ENCODE data around the gene CAMK2A. TPM values are rescaled to one million over a fixed set of nuclear protein-coding genes. Genes with fewer than 3 reads are reported as not detected.

The CAMK2A gene
- total RNA-seq, 1 experiment from 2014 or later: 0.13 TPM

DNA sequence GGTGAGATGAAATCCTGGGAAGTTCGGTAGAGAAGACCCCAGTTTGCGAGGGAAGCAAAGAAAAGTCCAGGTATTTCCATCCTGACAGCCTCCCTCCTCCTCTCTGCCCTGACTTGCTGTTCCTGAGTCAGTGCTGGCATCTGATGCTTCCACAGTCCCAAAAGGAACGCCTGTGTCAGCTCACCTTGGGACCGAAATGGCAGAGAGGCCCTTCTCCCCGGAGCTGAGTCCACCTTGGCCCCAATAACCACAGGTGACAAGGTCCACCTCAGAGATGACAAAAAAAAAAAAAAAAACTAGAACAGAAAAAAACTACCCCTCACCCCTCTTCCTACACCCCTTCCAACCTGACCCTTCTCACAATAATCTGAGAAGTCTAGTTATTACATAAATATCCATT lies 68.1 kb downstream of the CAMK2A start:
- Histone ChIP-seq H3K9me2 (ENCODE audit: insufficient read depth) (no peaks in the 10 kb centered on the region), H3F3A (ENCODE audit: insufficient read depth, low read depth) (no peaks in the 10 kb centered on the region), H3K4me3 (no peak overlapping the region), H3K79me2 (ENCODE audit: low read depth) (no peaks in the 10 kb centered on the region), H4K20me1 (ENCODE audit: insufficient read depth) (no peaks in the 10 kb centered on the region), H3K4me2 (no peak overlapping the region), H3K4me1 (replicated peaks; ENCODE audit: insufficient read depth) (no peaks in the 10 kb centered on the region), H3K27me3 (ENCODE audit: insufficient read depth, low read depth) (no peaks in the 10 kb centered on the region), H2AFZ (no peak overlapping the region), H3K27ac (no peak overlapping the region), H3K9me3 (ENCODE audit: insufficient read depth, low read depth) (no peaks in the 10 kb centered on the region), H3K36me3 (ENCODE audit: low read depth) (no peaks in the 10 kb centered on the region)
- TF ChIP-seq, protein P1, sequence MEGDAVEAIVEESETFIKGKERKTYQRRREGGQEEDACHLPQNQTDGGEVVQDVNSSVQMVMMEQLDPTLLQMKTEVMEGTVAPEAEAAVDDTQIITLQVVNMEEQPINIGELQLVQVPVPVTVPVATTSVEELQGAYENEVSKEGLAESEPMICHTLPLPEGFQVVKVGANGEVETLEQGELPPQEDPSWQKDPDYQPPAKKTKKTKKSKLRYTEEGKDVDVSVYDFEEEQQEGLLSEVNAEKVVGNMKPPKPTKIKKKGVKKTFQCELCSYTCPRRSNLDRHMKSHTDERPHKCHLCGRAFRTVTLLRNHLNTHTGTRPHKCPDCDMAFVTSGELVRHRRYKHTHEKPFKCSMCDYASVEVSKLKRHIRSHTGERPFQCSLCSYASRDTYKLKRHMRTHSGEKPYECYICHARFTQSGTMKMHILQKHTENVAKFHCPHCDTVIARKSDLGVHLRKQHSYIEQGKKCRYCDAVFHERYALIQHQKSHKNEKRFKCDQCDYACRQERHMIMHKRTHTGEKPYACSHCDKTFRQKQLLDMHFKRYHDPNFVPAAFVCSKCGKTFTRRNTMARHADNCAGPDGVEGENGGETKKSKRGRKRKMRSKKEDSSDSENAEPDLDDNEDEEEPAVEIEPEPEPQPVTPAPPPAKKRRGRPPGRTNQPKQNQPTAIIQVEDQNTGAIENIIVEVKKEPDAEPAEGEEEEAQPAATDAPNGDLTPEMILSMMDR (conservative IDR thresholded peaks at IDR 0.05): no peak
- TF ChIP-seq EZH2 (IDR thresholded peaks at IDR 0.05; ENCODE audit: low read depth): no peak
- no TSS peak for BruUV-seq (replicated peaks)
- DNase-seq: no peak
- POLR2A ChIA-PET (ENCODE audit: unreplicated experiment): no interaction called here
- CTCF ChIA-PET: no interaction called here
- intact Hi-C loops (cut with micrococcal nuclease; ENCODE audit: unreplicated experiment): no loop called here

- H4K20me1 ChIP-seq (ENCODE audit: insufficient read depth): no peaks in the 10 kb centered on the region
- no peaks in the 10 kb centered on the region for H3F3A ChIP-seq (ENCODE audit: insufficient read depth, low read depth)
- no peak overlapping the region for H3K4me3 ChIP-seq
- ChIA-PET CTCF (interaction anchor here (0.6 to 1.0 kb wide), 2 partner anchors 90 to 383 kb away, joined by 4 to 9 read pairs; no protein-coding TSS in a partner anchor), POLR2A (ENCODE audit: unreplicated experiment) (interaction anchor here (0.6 kb wide), 1 partner anchor 100 kb away, joined by 17 read pairs; no protein-coding TSS in a partner anchor)
- no TSS peak for BruUV-seq (replicated peaks)
- H3K9me3 ChIP-seq (ENCODE audit: insufficient read depth, low read depth): no peaks in the 10 kb centered on the region
- H3K27me3 ChIP-seq (ENCODE audit: insufficient read depth, low read depth): no peaks in the 10 kb centered on the region
- DNase-seq: no peak
- H3K4me1 ChIP-seq (replicated peaks; ENCODE audit: insufficient read depth): 0 out of 2 replicates have a peak, but pooled peaks cover 7% of the 10 kb centered on the region
- intact Hi-C loops (cut with micrococcal nuclease; ENCODE audit: unreplicated experiment): loop anchor here (5.0 to 10.0 kb wide), 2 partner anchors 175 to 583 kb away; no protein-coding TSS in a partner anchor
- no peaks in the 10 kb centered on the region for H3K36me3 ChIP-seq (ENCODE audit: low read depth)
- no peak overlapping the region for H3K27ac ChIP-seq
- H3K79me2 ChIP-seq (ENCODE audit: low read depth): no peaks in the 10 kb centered on the region
- TF ChIP-seq EZH2 (IDR thresholded peaks at IDR 0.05; ENCODE audit: low read depth): no peak
- TF ChIP-seq, protein P1 (conservative IDR thresholded peaks at IDR 0.05): no peak
- no peaks in the 10 kb centered on the region for H3K9me2 ChIP-seq (ENCODE audit: insufficient read depth)
- no peak overlapping the region for H2AFZ ChIP-seq
- H3K4me2 ChIP-seq: no peak overlapping the region
These were observed 69.7 kb downstream of the CAMK2A start for GRCh38 chr5:150219861-150220260.

- Histone ChIP-seq H3K4me1 (replicated peaks; ENCODE audit: insufficient read depth) (0 out of 2 replicates have a peak, but pooled peaks cover 7% of the 10 kb centered on the region), H3F3A (ENCODE audit: insufficient read depth, low read depth) (no peaks in the 10 kb centered on the region), H3K4me2 (no peak overlapping the region), H2AFZ (no peak overlapping the region), H3K79me2 (ENCODE audit: low read depth) (no peaks in the 10 kb centered on the region), H3K9me3 (ENCODE audit: insufficient read depth, low read depth) (no peaks in the 10 kb centered on the region), H3K9me2 (ENCODE audit: insufficient read depth) (no peaks in the 10 kb centered on the region), H3K36me3 (ENCODE audit: low read depth) (no peaks in the 10 kb centered on the region), H3K27me3 (ENCODE audit: insufficient read depth, low read depth) (no peaks in the 10 kb centered on the region), H4K20me1 (ENCODE audit: insufficient read depth) (no peaks in the 10 kb centered on the region), H3K27ac (no peak overlapping the region), H3K4me3 (no peak overlapping the region)
- CTCF ChIA-PET: interaction anchor here (1.0 kb wide), 1 partner anchor 383 kb away, joined by 4 read pairs; no protein-coding TSS in a partner anchor
- no peak for DNase-seq
- TF ChIP-seq, protein P1 (conservative IDR thresholded peaks at IDR 0.05): no peak
- TF ChIP-seq EZH2 (IDR thresholded peaks at IDR 0.05; ENCODE audit: low read depth): no peak
- intact Hi-C loops (cut with micrococcal nuclease; ENCODE audit: unreplicated experiment): loop anchor here (5.0 to 10.0 kb wide), 2 partner anchors 174 to 582 kb away; no protein-coding TSS in a partner anchor
- POLR2A ChIA-PET (ENCODE audit: unreplicated experiment): no interaction called here
- BruUV-seq (replicated peaks): no TSS peak
These were observed 70.4 kb downstream of the CAMK2A start for GRCh38 chr5:150219142-150219541.
